ENCODE data around the gene ABLIM1.

The ABLIM1 gene

GRCh38 chr10:114406455-114406854 is 251.6 kb downstream of the ABLIM1 start:
- CTCF ChIA-PET: interaction anchor here (0.6 to 0.8 kb wide), 2 partner anchors 96 to 103 kb away, joined by 3 read pairs; no protein-coding TSS in a partner anchor

DNA sequence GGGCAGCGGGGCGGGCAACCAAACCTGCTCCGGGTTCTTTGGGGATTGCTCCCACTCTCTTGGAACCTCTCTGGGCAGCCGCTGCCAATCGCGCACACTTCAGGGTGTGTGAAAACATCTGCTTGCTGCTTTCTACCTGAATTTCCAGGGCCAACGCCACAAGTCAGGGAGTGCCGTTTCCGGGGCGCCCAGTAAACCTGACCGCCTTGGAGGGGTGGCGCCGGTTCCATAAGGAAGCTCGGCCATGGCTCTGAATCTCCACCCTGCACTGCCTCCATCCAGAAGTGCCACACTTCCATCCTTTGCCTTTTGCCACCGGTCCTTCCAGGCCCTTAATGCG is 253.1 kb downstream of the ABLIM1 start:
- CTCF ChIA-PET: interaction anchor here (0.7 to 1.0 kb wide), 2 partner anchors 87 to 101 kb away, joined by 3 read pairs; no protein-coding TSS in a partner anchor
- H3K9me3 ChIP-seq (ENCODE audit: control insufficient read depth, insufficient read depth, low read depth, low read length): no peaks in the 10 kb centered on the region
- H3K4me1 ChIP-seq (ENCODE audit: control insufficient read depth, insufficient read depth, low read length): no peaks in the 10 kb centered on the region
- TF ChIP-seq SP3 (tag by site-specific recombination; IDR thresholded peaks at IDR 0.05): no peak
- no peak for TF ChIP-seq TCF7L2 (IDR thresholded peaks at IDR 0.05; ENCODE audit: borderline replicate concordance, low read depth, low read length)
- no peak for TF ChIP-seq ZNF639 (tag by site-specific recombination; IDR thresholded peaks at IDR 0.05)
- TF ChIP-seq BCL11A (tag by site-specific recombination; IDR thresholded peaks at IDR 0.05; ENCODE audit: low read depth): no peak
- no peak for TF ChIP-seq ZNF366 (tag by site-specific recombination; conservative IDR thresholded peaks at IDR 0.05)
- TF ChIP-seq ZBTB49 (tag by site-specific recombination; IDR thresholded peaks at IDR 0.05; ENCODE audit: low read depth): no peak
- TF ChIP-seq ZNF23 (tag by site-specific recombination; IDR thresholded peaks at IDR 0.05; ENCODE audit: borderline replicate concordance): no peak
- H3K4me3 ChIP-seq (ENCODE audit: low read depth, low read length): no peak overlapping the region
- H3K27ac ChIP-seq (ENCODE audit: extremely low read depth, low read depth, low read length): no peak overlapping the region
- H3K36me3 ChIP-seq (ENCODE audit: control insufficient read depth in 2 of 2, insufficient read depth in 1 of 2, low read length in 2 of 2): no peaks in the 10 kb centered on the region
- POLR2A ChIA-PET: interaction anchor here (0.8 kb wide), 1 partner anchor 11 kb away, joined by 3 read pairs; no protein-coding TSS in a partner anchor

More at GRCh38 chr10:114406455-114406854, 251.6 kb downstream of the ABLIM1 start:
- TF ChIP-seq ZNF146 (tag by site-specific recombination; IDR thresholded peaks at IDR 0.05) (peak; percentile 93), ZNF580 (tag by site-specific recombination; IDR thresholded peaks at IDR 0.05) (peak; percentile 71; the same call in 1 of the 2 replicates), ZNF121 (tag by site-specific recombination; IDR thresholded peaks at IDR 0.05) (no peak)
- Histone ChIP-seq H3K27ac (ENCODE audit: extremely low read depth, low read depth, low read length) (no peak overlapping the region), H3K9me3 (ENCODE audit: control insufficient read depth, insufficient read depth, low read depth, low read length) (no peaks in the 10 kb centered on the region), H3K4me1 (ENCODE audit: control insufficient read depth, insufficient read depth, low read length) (no peaks in the 10 kb centered on the region), H3K4me3 (ENCODE audit: low read depth, low read length) (no peak overlapping the region), H3K36me3 (ENCODE audit: control insufficient read depth in 2 of 2, insufficient read depth in 1 of 2, low read length in 2 of 2) (no peaks in the 10 kb centered on the region)
- POLR2A ChIA-PET: no interaction called here

DNA sequence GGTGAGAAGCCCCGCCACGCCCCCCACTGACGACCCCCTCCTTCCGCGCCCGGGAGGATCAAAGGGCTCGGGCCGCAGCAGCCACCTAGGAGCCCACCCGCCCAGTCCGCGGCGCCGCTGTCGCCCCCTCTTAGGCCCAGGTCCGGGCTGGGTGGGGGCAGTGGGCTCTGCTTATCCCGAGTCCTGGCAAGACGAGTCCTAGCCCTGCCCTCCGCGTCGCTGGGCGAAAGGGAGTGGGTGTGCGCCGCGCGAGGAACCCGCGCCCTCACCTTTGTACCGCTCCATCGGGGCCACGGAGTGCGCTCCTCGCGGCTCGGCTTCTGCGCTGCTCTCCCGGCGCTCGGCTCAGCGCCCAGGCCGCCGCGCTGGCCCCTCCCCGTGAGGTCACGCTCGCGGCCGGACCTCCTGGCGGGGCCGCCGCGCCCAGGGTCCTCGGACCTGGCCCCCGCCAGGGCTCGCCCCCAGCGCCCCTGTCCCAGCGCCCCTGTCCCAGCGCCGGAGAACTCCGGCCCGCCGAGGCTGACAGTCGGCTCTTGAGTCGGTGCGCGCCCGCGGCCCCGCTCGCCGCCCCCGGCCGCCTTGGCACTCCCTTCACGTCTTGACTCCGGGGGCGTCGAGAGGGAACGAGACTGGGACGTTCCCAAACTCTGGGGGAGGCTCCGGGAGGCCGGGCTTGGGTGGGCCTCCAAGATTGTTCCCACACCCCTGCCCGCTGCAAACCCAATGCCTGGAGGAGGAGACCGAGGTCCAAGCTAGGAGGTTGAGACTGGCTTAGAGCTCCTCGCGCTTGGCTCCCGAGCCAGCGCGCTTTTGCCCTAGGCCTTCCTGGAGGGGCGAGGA is 253.7 kb downstream of the ABLIM1 start, which contains the start of gene AFAP1L2:
Gene AFAP1L2 (minus strand): TSS at position 332 of the 840 bp plus-strand sequence. CDS start 47 bp downstream, at position 285.
- H3K36me3 ChIP-seq (ENCODE audit: control insufficient read depth in 2 of 2, insufficient read depth in 1 of 2, low read length in 2 of 2): no peaks in the 10 kb centered on the region
- H3K9me3 ChIP-seq (ENCODE audit: control insufficient read depth, insufficient read depth, low read depth, low read length): no peaks in the 10 kb centered on the region
- no peaks in the 10 kb centered on the region for H3K4me1 ChIP-seq (ENCODE audit: control insufficient read depth, insufficient read depth, low read length)
- ChIA-PET CTCF (interaction anchor here (0.7 to 2.0 kb wide), 3 partner anchors 37 to 101 kb away, joined by 3 to 7 read pairs (median 5); no protein-coding TSS in a partner anchor), POLR2A (interaction anchor here (0.8 to 1.0 kb wide), 3 partner anchors 12 to 100 kb away, joined by 3 read pairs; no protein-coding TSS in a partner anchor)
- H3K27ac ChIP-seq (ENCODE audit: extremely low read depth, low read depth, low read length): no peak within 1 kb of the TSS
- peak within 1 kb of the TSS; percentile 53 for H3K4me3 ChIP-seq (ENCODE audit: low read depth, low read length)
- TF ChIP-seq, protein P1, sequence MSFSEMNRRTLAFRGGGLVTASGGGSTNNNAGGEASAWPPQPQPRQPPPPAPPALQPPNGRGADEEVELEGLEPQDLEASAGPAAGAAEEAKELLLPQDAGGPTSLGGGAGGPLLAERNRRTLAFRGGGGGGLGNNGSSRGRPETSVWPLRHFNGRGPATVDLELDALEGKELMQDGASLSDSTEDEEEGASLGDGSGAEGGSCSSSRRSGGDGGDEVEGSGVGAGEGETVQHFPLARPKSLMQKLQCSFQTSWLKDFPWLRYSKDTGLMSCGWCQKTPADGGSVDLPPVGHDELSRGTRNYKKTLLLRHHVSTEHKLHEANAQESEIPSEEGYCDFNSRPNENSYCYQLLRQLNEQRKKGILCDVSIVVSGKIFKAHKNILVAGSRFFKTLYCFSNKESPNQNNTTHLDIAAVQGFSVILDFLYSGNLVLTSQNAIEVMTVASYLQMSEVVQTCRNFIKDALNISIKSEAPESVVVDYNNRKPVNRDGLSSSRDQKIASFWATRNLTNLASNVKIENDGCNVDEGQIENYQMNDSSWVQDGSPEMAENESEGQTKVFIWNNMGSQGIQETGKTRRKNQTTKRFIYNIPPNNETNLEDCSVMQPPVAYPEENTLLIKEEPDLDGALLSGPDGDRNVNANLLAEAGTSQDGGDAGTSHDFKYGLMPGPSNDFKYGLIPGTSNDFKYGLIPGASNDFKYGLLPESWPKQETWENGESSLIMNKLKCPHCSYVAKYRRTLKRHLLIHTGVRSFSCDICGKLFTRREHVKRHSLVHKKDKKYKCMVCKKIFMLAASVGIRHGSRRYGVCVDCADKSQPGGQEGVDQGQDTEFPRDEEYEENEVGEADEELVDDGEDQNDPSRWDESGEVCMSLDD (tag by site-specific recombination; IDR thresholded peaks at IDR 0.05): 0 out of 2 replicates have a peak, but pooled peaks have one; percentile 5
- TF ChIP-seq ZNF514 (tag by site-specific recombination; IDR thresholded peaks at IDR 0.05): no peak
- TF ChIP-seq, protein P2, sequence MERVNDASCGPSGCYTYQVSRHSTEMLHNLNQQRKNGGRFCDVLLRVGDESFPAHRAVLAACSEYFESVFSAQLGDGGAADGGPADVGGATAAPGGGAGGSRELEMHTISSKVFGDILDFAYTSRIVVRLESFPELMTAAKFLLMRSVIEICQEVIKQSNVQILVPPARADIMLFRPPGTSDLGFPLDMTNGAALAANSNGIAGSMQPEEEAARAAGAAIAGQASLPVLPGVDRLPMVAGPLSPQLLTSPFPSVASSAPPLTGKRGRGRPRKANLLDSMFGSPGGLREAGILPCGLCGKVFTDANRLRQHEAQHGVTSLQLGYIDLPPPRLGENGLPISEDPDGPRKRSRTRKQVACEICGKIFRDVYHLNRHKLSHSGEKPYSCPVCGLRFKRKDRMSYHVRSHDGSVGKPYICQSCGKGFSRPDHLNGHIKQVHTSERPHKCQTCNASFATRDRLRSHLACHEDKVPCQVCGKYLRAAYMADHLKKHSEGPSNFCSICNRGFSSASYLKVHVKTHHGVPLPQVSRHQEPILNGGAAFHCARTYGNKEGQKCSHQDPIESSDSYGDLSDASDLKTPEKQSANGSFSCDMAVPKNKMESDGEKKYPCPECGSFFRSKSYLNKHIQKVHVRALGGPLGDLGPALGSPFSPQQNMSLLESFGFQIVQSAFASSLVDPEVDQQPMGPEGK (tag by site-specific recombination; IDR thresholded peaks at IDR 0.05): peak; percentile 31; the same call in 1 of the 2 replicates
- no peak for TF ChIP-seq HOXD13 (CRISPR knock-in tag; IDR thresholded peaks at IDR 0.05; ENCODE audit: borderline replicate concordance)
- TF ChIP-seq ZSCAN5A (tag by site-specific recombination; IDR thresholded peaks at IDR 0.05): 0 out of 2 replicates have a peak, but pooled peaks have one; percentile 37
- no peak for TF ChIP-seq ZNF473 (tag by site-specific recombination; IDR thresholded peaks at IDR 0.05)
- TF ChIP-seq ZNF133 (tag by site-specific recombination; IDR thresholded peaks at IDR 0.05): no peak
- peak; percentile 2; the same call in 1 of the 2 replicates for TF ChIP-seq SCRT1 (tag by site-specific recombination; IDR thresholded peaks at IDR 0.05; ENCODE audit: borderline replicate concordance)
- no peak for TF ChIP-seq ZNF202 (tag by site-specific recombination; IDR thresholded peaks at IDR 0.05; ENCODE audit: borderline replicate concordance)
